ENCODE data around the gene ZNF804A.

GRCh38 chr2:184728411-184728810 lies 130.1 kb downstream of the ZNF804A start:
- no peak for TF ChIP-seq POLR2A (IDR thresholded peaks at IDR 0.05; ENCODE audit: low read depth, low read length)
- TF ChIP-seq SPI1 (IDR thresholded peaks at IDR 0.05; ENCODE audit: low read depth, low read length): no peak
- TF ChIP-seq POLR2AphosphoS5 (IDR thresholded peaks at IDR 0.05; ENCODE audit: low read depth, low read length): no peak
- no peak for TF ChIP-seq TAF1 (IDR thresholded peaks at IDR 0.05; ENCODE audit: low read depth, low read length)
- no peak for TF ChIP-seq POU2F2 (IDR thresholded peaks at IDR 0.05; ENCODE audit: low read depth, low read length)

All from GM12891 (cell line).